T47D (cell line): Measurements from ENCODE around the gene SCNN1A.

Source experiments
- DNase-seq, 2 experiments: peaks; one replicate each; pipeline versions ENCODE4 v3.0.0 to v3.0.0-alpha.2; 2011 to 2012; ENCODE audit warnings: low read depth in 1 of 2, low spot score in 1 of 2
- JUND ChIP-seq: IDR thresholded peaks from 2 replicates; pipeline ENCODE4 v1.6.1; 2012; ENCODE audit warnings: low read depth
- in situ Hi-C: cut with HindIII; loops from 2 replicates; pipeline ENCODE4 v1.10.0; 2016; ENCODE audit warnings: low sequenced_read_pairs, low pct_unique_long_range_greater_than_20kb

SCNN1A gene

DNA sequence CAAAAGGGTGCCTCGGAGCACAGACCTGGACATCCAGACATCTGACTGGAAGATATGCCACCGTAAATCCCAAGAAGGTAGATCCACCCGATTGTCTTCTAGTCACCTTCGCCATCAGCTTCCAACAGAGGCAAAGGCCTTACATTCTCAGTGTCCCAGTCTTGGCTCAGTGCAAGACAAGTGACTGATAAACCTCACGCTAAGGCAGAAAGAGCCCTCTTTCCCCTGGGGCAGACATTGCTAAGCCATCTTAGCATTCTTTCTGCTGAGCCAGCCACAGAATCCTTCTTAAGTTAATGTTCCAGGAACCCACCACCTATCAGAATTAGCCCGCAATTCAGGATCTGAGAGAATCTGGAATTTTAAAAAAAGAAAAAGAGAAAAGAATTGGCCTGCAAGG, 69.2 kb downstream of the SCNN1A start:
- no peak for TF ChIP-seq JUND
- DNase-seq = no peak
- in situ Hi-C loops = no loop called here

- no peak for TF ChIP-seq JUND
- in situ Hi-C loops = no loop called here
- no peak for DNase-seq
These were observed 72.3 kb downstream of the SCNN1A start for GRCh38 chr12:6303071-6303470.

GRCh38 chr12:6302621-6303020, 72.7 kb downstream of the SCNN1A start:
- in situ Hi-C loops = no loop called here
- DNase-seq = no peak
- TF ChIP-seq JUND = no peak

DNA sequence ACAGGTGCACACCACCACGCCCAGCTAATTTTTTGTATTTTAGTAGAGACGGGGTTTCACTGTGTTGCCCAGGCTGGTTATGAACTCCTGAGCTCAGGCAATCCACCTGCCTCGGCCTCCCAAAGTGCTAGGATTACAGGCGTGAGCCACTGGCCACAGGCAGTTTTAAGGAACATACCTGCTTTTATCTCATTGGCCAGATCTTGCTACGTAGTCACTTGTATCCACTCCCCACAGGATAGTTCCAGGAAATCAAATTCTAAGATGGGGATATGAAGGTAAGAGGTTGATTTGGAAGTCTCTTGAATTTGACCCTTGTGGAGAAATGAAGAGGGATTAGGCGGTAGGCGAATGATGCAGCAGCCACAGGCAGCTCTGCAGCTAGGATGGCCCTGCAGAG, 73.6 kb downstream of the SCNN1A start:
- TF ChIP-seq JUND = no peak
- DNase-seq = no peak
- in situ Hi-C loops = no loop called here

DNA sequence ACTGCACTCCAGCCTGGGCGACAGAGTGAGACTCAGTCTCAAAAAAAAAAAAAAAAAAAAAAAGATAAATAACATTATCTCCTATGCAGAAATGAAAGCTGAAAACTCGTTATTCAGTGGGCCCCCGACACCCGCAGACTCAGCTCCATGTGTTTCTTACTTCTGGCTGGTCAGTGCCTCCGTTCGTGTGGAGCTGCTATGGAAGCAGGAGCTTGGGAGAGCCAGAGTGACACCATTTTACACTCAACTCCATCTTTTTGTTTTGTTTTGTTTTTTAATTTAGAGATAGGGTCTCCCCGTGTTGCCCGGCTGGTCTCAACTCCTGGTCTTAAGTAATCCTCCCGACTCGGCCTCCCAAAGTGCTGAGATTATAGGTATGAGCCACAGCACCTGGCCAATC, 78.2 kb downstream of the SCNN1A start:
- TF ChIP-seq JUND = no peak
- in situ Hi-C loops = no loop called here
- no peak for DNase-seq
